Stromal cell of bone marrow (primary cell): ENCODE data around the gene SLC6A6.

Experiments
- DNase-seq: peaks from one replicate; pipeline ENCODE4 v3.0.0-alpha.2; 2012; ENCODE audit warnings: low read depth

SLC6A6 gene

DNA sequence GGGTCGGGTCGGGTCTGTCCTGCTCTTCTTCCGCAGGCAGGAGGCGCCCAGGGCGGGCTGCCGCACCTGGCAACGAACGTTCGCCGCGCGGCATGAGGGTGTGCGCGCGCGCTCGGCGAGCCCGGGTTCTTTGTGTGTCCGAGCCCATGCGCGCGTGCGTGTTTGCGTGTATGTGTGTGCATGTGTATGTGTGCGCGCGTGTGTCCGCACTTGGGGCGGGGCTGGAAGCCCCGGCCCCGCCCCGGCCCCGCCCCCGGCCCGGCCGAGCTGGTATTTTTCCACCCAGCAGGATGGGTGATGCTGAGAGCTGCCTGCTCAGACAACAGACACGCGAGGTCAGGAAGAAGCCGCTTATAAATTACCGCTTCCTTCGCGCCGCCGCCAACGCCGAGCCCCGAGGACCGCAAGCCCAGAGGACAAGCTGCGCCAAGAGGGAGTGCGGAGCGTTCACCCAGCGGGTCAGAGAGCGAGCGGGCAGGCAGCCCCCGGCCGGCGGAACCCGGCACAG is at the start of gene SLC6A6:
SLC6A6 (plus strand) TSS at position 303 of the 508 bp plus-strand sequence. CDS start 41,029 bp downstream, outside the sequence.
- peak; percentile 86 for DNase-seq

DNA sequence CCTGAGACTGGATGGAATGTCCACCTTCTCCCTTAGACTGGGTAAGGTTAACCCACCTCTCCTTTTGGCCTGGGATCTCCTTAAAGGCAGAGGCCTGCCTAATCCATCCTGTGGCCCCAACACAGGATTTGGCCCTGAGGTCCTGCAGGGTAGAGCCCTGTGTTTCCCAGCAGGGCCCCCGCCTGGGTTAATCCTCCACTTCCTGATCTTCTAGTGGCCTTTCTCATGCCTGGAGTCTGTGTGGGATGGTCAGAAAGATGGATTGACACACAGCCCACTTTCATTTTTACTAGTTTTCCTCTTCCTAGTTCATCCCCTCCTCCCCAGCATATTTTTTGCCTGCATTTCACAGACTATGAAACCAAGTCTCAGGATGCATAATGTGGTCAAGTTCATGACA is 48.9 kb upstream of the SLC6A6 start:
- no peak for DNase-seq

GRCh38 chr3:14357463-14357862 is 44.9 kb upstream of the SLC6A6 start:
- DNase-seq = no peak

GRCh38 chr3:14358426-14359211 is 43.8 kb upstream of the SLC6A6 start:
- DNase-seq = no peak

DNA sequence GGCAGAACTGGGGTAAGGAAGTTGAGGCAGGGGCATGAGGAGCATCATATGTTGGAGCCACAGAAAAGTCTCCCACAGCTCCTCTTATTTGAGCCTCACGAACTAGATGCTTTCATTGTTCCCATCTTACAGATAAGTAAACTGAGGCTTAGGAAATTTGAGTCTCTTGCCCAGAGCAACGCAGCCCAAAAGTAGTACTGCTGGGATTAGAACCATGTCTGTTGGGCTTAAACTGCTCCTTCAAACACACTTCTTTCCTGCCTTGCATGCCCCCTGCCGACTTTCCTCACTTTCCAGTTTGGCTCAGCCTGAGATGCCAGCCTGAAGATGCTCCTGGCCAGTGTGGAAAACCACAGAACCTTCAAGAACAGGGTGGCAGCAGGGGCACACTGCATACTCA is 43.1 kb upstream of the SLC6A6 start:
- DNase-seq = no peak

GRCh38 chr3:14360123-14360881 is 42.1 kb upstream of the SLC6A6 start:
- DNase-seq = no peak

GRCh38 chr3:14361068-14361677 is 41.2 kb upstream of the SLC6A6 start:
- no peak for DNase-seq

GRCh38 chr3:14362890-14363289 is 39.5 kb upstream of the SLC6A6 start:
- no peak for DNase-seq

DNA sequence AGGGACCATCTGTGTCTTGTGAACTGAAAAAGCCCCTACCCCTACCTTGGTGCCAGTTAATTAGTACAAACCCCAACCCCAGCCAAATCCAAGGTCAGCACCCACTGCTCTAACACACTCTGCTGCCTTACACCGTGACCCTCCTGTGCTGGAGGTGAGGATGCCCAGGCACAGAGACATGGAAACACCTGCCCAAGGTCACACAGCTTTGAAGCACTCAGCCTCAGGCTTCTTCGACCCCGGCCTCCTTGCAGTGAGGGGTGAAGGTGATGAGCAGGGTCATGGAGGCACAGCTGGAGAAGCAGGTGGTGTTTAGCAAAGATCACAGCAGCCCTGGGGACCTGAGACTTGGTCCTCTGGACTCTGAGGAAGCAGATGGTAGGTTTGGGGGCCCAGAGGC is 39.0 kb upstream of the SLC6A6 start:
- DNase-seq = no peak

DNA sequence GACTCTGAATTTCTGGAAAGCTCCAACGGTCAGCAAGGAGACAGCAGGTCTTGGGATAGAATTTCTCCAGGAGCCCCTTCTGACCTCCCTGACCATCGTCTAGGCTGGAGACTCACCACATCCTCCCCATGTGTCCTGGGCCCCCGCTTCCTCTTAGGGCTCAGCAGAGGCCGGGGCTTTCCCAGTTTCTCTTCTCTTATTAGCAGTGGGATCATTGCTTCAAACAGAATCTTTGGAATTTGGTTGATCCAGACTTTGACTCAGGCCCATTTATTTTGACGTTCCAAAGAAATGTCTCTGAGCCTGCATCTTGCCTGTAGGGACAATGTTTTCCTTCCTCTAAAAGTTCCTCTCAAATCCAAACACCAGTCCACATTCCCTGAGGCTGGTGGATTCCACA is 38.4 kb upstream of the SLC6A6 start:
- no peak for DNase-seq

GRCh38 chr3:14364580-14365292 is 37.7 kb upstream of the SLC6A6 start:
- DNase-seq = no peak

DNA sequence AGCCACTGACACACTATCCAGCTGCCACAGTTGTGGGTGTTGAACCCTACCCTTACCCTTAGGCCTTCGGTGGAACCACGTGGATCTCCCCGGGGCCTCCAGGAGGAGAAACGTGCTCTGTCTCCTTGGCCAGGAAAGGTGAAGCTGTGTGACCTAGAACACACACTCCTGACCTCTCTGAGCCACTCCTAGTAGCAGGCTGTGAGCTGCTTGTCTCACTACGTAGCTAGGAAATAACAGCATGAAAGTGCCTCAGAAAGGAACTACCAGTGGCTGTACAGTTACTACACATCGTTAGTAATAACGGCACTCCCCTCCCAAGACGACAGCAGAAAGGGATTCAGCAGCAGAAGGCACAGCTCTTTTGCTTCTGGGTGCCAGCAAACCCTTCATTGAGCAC is 36.2 kb upstream of the SLC6A6 start:
- no peak for DNase-seq

DNA sequence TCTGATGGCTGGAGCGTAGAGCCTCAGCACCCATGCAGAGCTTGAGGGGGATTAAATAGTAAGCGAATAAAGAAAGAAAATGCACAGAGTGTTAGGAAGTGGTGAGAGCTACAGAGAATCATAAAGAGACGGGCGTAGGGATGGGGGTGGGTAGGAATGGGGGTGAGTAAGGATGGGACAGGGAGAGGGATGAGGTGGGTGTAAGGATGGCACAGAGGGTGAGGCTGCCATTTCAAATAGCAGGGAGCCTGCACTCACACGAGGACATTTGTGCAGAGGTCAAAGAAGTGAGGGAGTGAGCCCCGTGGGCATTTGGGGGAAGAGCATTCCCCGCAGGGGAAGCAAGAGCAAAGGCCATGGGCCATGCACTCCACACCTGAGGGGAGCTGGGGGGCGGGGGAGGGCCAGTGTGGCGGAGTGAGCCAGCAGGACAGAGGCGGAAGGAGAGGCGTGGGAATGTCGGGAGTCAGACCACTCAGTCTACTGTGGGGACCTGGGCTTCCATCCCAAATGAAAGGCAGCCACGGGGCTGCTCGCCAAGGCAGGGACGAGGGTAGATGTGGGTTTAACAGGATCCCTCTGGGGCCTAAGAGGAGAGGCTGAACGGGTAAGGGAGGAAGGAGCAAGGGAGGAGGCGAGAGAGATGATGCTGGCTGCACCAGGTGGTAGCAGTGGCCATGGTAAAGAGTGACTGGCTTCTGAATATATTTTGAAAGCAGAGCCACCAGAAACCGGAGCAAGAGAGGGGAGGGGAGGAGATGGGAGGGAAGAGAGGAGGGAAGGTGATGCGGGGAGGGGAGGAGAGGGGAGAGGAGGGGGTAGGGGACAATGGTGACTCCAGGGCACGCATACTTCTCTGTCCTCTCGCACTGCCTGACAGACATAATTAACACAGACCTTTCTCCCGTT is 35.2 kb upstream of the SLC6A6 start:
- no peak for DNase-seq

DNA sequence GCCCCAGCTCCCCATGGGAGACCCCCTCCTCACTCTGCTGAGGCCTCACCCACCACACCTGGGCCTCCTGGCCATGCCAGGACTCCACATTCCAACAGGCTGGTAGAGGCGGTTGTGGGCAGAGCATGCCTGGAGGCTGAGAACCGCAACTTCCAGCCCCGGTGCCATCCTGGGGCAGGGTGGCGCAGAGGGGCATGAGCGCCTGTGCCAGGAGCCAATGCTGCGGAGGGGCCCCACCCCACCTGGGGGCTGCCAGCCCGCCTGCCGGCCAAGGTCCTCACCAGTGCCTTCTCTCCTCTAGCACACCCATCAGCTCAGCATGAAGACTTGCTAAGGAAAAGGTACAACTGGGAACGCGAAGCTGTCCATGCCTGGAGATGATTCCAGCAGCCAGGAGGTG is 34.3 kb upstream of the SLC6A6 start:
- DNase-seq = no peak

DNA sequence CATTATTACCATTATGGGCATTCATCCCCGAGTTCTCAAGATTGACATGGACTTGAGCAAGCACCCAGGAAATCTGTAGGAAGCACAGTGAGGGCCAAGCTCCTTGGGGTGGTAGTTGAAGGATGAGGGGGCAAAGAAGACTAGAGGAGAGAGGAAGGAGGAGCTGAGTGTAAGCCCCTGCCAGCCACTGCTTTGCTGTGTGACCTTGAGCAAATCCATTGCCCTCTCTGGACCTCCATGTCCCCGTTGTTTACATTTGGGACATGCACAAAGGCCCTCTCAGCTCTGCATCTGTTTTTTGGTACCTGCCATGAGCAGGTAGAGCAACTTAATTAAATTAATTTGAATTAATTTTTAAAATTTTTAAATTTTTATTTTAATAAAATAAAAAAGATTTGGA is 33.5 kb upstream of the SLC6A6 start:
- no peak for DNase-seq

DNA sequence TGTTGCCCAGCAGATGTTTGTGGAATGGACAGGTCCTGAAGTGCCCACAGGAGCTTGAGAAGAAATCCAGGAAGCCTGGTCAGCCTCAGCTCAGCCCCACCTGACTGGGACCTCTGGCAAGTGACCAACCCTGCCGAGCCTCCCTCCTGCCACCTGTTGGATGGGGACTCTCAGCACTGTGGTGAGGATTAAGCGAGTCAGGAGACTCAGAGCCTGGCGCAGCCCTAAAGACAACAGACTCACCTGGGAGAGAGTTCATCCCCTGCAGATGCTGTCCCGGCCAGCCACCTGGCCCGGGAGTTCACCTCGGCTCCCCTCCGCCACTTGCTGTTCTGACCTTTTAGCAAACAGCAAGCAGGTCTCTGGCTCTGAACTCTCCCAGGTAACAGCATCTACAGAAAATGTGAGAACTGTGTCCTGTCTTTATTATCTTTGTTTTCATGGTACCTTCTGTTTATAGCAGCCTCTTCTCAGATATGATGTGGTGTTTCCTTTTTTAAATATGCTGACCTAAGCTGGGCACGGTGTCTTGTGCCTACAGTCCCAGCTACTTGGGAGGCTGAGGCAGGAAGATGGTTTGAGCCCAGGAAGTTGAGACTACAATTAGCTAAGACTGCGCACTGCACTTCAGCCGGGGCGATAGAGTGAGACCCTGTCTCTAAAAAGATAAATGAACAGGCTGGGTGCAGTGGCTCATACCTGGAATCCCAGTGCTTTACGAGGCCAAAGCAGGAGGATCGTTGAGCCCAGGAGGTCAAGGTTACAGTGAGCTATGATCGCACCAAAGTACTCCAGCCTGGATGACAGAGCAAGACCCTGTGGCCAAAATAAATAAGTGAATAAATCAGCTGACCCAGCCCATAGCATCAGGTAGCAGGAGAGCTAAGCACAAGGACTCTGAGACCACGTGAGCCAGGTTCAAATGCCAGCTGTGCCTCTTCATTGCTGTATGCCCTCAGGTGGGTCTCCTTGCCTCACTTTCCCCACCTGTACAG is 32.4 kb upstream of the SLC6A6 start:
- DNase-seq = no peak

GRCh38 chr3:14370720-14371572 is 31.5 kb upstream of the SLC6A6 start:
- no peak for DNase-seq

GRCh38 chr3:14371573-14372474 is 30.6 kb upstream of the SLC6A6 start:
- DNase-seq = no peak
